ENCODE results near the gene CSN3.
"Not testable (repeated sequence)": the region's sequence is repeated elsewhere in the genome, so short reads cannot be mapped to it uniquely, and the experiment has no call there.

CSN3 gene, protein sequence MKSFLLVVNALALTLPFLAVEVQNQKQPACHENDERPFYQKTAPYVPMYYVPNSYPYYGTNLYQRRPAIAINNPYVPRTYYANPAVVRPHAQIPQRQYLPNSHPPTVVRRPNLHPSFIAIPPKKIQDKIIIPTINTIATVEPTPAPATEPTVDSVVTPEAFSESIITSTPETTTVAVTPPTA

DNA sequence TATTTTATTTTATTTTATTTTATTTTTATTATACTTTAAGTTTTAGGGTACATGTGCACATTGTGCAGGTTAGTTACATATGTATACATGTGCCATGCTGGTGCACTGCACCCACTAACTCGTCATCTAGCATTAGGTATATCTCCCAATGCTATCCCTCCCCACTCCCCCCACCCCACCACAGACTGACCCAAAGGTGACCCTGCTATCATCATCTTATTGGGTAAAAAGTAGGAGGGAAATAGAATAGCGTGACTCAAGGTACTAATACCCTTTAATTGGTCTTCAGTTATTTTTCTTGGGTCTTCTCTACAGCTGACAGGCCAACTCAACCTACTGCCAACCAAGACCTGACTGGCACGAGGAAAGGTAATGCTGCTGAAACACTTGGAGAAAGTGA, at the start of gene CSN3:
Gene CSN3, plus strand, starts transcription at position 301 of the 400 bp plus-strand sequence. CDS start 2,223 bp downstream, outside the sequence.
- not testable (repeated sequence) for DNase-seq

- DNase-seq = no peak
These were observed 49.5 kb upstream of the CSN3 start for GRCh38 chr4:70192895-70193294.

GRCh38 chr4:70195425-70195824, 47.0 kb upstream of the CSN3 start, which contains the start of gene ODAM:
ODAM (plus strand) TSS chr4:70195725; CDS start chr4:70196544, 819 bp downstream.
- DNase-seq = no peak

DNA sequence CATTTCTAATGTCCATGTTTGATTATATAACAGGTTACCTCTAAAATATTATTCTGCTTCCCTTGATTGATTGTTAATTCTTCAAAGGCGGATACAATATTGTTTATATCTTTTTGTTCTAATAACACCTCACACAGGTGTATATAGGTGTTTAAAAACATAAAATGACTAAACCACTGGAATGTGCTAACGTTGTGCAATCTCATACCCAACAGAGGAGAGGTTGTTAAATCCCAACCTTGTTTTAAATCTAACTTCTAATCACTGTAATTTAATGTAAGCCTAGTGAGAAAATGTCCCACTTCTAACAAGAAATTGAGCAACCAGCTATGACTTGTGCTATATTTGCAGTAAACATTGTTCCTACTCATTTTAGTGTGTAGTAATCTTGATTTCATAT, 45.5 kb upstream of the CSN3 start:
- DNase-seq = no peak

- DNase-seq = no peak
These were observed 44.6 kb upstream of the CSN3 start for GRCh38 chr4:70197842-70198241.

DNA sequence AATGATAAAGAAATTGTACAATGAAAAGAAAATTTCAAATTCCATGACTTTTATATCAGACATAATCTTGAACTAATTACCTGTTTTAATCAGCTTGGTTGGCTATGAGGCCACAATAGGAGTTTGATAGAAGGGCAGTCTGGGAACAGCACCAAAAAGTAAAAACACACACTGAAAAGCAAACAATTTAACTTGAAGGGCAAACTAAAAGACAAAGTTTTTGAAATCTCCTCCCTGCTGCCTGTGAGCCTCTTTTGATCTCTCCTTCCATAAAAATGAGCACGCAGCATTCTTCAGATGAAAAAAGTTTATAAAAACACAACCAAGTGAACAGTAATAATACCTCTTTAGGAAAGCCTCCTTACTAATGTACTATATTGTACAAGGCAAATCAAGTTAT, 38.8 kb upstream of the CSN3 start:
- DNase-seq = no peak

GRCh38 chr4:70212752-70213151, 29.6 kb upstream of the CSN3 start:
- DNase-seq = not testable (repeated sequence)

- DNase-seq = not testable (repeated sequence)
These were observed 26.3 kb upstream of the CSN3 start for GRCh38 chr4:70216109-70216508.

DNA sequence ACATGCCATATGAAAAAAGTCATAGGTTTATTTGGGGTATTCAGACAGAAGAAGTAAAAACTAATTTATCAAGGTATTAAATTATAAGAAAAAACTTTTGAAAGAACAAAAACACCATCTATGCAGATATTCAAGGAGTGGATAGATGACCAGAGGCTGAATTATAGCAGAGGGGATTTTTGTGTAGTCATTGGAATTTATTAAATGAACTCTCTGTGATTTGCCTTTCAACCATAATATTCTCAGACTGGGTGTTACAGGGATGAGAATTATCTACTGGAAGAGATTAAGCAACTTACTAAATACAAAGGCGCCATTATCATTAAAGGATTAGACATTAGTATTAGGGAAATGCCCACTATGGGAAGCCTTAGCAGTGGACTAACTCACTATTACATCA, 25.8 kb upstream of the CSN3 start:
- DNase-seq = not testable (repeated sequence)

DNA sequence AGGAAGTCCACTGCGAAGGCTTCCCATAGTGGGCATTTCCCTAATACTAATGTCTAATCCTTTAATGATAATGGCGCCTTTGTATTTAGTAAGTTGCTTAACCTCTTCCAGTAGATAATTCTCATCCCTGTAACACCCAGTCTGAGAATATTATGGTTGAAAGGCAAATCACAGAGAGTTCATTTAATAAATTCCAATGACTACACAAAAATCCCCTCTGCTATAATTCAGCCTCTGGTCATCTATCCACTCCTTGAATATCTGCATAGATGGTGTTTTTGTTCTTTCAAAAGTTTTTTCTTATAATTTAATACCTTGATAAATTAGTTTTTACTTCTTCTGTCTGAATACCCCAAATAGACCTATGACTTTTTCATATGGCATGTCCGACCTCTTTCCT, 21.0 kb upstream of the CSN3 start:
- not testable (repeated sequence) for DNase-seq

- not testable (repeated sequence) for DNase-seq
These were observed 20.6 kb upstream of the CSN3 start for GRCh38 chr4:70221818-70222217.

DNA sequence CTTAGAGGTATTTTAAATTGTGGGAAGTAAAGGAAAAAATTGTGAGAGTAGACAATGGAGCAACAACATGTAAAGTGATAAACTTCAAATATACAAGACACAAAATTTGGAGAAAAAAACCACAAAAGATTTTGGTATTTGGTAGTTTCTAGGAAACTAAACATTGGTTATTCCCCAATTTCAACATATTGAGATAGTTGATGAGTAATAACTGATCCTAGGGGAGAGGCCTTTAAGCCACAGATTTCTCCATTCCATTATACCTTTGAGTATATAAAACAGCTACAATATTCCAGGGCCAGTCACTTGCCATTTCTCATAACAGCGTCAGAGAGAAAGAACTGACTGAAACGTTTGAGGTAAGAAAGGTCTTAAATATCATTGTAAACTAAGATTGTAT, 16.6 kb upstream of the CSN3 start, which contains the start of gene FDCSP:
Gene FDCSP, plus strand, starts transcription at position 301 of the 400 bp plus-strand sequence. CDS start 5,071 bp downstream, outside the sequence.
- DNase-seq = no peak

- DNase-seq = no peak
These were observed 6.3 kb upstream of the CSN3 start for GRCh38 chr4:70236125-70236524.

- DNase-seq = no peak
These were observed 3.1 kb upstream of the CSN3 start for GRCh38 chr4:70239131-70239883.

DNA sequence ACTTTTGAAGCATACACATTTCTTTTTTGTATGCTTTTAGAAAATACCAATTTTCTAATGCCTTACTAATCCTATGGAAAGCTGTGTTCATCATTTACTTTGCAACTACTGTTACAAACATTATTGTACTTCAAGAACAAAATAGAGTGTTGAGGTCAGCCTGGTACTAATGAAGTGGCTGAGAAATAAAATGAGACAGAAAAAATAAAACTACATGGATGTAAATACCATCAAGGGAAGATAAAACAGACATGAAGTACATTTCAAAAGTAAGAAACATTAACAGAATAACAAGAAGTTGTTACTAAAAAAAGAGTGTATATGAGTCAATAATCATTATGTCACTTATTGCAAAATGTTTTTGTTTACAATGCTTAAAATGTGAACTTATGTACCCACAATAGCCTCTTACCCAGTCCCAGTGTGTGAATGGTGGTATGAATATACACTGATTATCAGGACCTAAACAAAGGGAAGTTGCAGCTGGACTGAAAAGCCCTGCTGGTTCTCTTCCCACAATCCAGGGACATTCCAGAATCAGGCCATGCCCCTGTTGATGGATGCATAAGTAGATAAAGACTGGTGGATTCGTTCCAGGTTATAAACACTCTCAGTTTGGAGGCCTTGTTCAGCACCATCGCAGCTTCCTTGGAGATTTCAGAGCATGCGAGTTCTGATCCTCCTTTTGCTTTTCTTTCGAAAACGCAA, 2.4 kb upstream of the CSN3 start:
- DNase-seq = no peak

DNA sequence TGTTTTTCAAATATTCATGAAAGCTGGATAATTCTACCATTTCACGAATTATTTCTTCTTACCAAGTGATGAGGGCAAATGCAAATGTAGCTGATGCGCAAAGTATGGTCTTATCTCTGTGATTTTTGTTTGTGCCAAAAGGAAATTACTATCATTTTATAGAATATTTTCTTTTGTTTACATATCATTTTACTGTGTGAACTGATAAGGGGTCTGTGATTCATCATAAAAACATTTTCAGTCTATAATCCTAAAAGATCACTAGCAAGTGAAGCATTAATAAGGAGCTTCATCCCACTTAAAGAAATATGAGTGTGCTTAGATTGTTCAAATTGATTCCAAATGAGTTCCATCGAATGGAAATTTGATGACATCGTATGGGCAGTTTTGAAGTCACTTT, 694 bp downstream of the CSN3 start:
- DNase-seq = no peak

DNA sequence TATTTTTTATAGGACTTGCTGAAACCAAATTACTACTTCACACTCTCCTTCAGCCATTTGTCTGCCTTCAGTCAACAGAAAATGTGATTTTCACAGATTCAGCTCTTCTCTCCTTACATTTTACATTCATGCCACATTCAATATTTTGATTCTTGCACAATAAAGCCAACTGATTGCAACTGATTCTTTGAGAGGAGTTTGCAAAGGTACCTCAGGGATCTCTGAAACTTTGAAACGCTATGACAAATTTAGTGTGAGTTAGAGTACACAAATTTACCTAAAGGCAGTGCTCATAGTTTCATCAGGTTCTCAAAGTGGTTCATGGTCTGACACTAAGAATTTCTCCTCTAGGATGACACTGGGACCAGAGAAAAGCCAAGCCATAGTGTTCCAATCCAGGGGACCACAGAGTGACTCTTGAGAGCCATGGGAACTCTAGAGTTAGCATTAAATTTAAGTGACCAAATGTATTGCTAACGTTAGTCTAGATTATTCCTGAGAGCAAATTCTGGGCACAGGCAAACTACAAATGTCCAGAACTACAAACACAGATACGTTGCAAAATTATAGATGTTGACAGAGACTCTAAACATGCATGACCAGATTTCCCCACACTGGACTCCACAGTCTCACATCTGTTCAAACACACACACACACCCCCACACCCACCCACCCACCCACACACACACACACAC, 9.0 kb downstream of the CSN3 start:
- no peak for DNase-seq

- no peak for DNase-seq
These were observed 9.5 kb downstream of the CSN3 start for GRCh38 chr4:70251945-70252277.

- no peak for DNase-seq
These were observed 27.3 kb downstream of the CSN3 start for GRCh38 chr4:70269674-70270073.

GRCh38 chr4:70277121-70277520, 34.7 kb downstream of the CSN3 start:
- DNase-seq = no peak

DNA sequence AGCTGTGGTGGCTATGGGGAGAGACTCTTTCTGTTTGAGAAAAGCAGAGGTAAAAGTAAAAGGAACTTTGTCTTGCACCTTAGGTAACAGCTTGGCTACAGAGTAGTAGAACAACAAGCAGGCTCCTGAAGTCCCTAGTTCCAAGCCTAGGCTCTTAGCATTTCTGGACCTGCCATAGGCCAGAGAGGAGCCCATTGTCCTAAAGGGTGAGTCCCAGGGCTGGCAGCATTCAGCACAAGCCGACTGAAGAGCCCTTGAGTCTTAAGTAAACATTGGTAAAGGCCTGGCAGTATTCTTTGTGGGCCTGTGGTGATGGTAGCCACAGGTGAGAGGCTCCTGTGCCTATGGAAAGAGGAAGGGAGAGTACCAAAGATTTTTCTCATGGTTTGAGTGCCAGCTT, 38.2 kb downstream of the CSN3 start:
- DNase-seq = peak; percentile 17

GRCh38 chr4:70288651-70289050, 46.3 kb downstream of the CSN3 start:
- no peak for DNase-seq

- DNase-seq = no peak
These were observed 48.9 kb downstream of the CSN3 start for GRCh38 chr4:70291341-70291740.
